Adrenal gland (tissue), 12 donors: ENCODE data around the gene GTSE1. TPM values are rescaled to one million over a fixed set of nuclear protein-coding genes. Genes with fewer than 3 reads are reported as not detected.

ENCODE experiments used
- DNase-seq, 7 donors: peaks; one replicate each; pipeline ENCODE4 v3.0.0-alpha.2; 2019 to 2020
- H3K27ac ChIP-seq, 5 donors: fragments of 200-600 bp; sonication (generic) in 4 of 5; 1 replicate in 3 of 5; 2 replicates in 2 of 5; pipeline versions ENCODE4 v1.5.1 to v1.8.0; 2016 to 2020; ENCODE audit warnings: mild to moderate bottlenecking in 1 of 5
- H3K27me3 ChIP-seq: fragments of 200-600 bp; 2 replicates; pipeline ENCODE4 v1.8.0; 2021
- H3K36me3 ChIP-seq, 2 donors: fragments of 200-600 bp; replicated peaks in 1 of 2; 1 replicate in 1 of 2; 2 replicates in 1 of 2; pipeline versions ENCODE4 v1.5.1 to v1.8.0; 2018 to 2022
- H3K4me1 ChIP-seq, 2 donors: fragments of 200-600 bp; replicated peaks in 1 of 2; 1 replicate in 1 of 2; 2 replicates in 1 of 2; pipeline versions ENCODE4 v1.5.1 to v1.8.0; 2018 to 2021
- H3K4me3 ChIP-seq, 4 donors: fragments of 200-600 bp; sonication (generic) in 3 of 4; one replicate each; pipeline ENCODE4 v1.5.1; 2016 to 2018
- H3K9me3 ChIP-seq, 3 donors: fragments of 200-600 bp; sonication (generic) in 1 of 3; replicated peaks in 1 of 3; 1 replicate in 2 of 3; 2 replicates in 1 of 3; pipeline versions ENCODE4 v1.5.1 to v1.8.0; 2016 to 2021
- POLR2A ChIP-seq, 2 donors: fragments of 450-650 bp; IDR thresholded peaks; one replicate each; pipeline ENCODE4 v1.6.1; 2017; ENCODE audit warnings: antibody characterized with exemption in 2 of 2, mild to moderate bottlenecking in 2 of 2, moderate library complexity in 1 of 2
- WGBS, 4 donors: extraction: QIAGEN DNeasy Blood & Tissue Kit in 2 of 4; methylation state at CpG; one replicate each; pipeline versions ENCODE4 v1.1.5 to v1.1.7; 2013 to 2017; 5-methylcytosine and 5-hydroxymethylcytosine counted together
- intact Hi-C, 2 donors: fragments of 100-400 bp; cut with DNase I; formaldehyde crosslinking; loops; one replicate each; pipeline versions ENCODE4 v1.14.1 to v1.15.0; 2022 to 2023
- polyA plus RNA-seq, 3 donors: library from polyadenylated mRNA; stranded (reverse); fragments of 200-250 nt in 2 of 3; fragments of 350-450 nt in 1 of 3; fragmentation: Illumina TruSeq in 1 of 3; extraction: RNeasy Lipid Tissue Mini Kit (QIAGEN cat#74804) in 1 of 3; gene quantifications; one replicate each; pipeline ENCODE4 v1.2.3, GENCODE V29; 2013 to 2014
- total RNA-seq, 9 donors: library from RNA; depleted of rRNA in 4 of 9; stranded (reverse); fragments of >200 nt in 4 of 9; fragments of 120-200 nt in 1 of 9; fragmentation: NEBNext Ultra II Directional in 1 of 9; extraction: Animal tissue kit (Norgen Biotek cat#: 25700) in 1 of 9; gene quantifications; one replicate each; pipeline versions ENCODE4 v1.1.0 to v1.2.4, GENCODE V29; 2013 to 2023
- TF ChIP-seq, protein P1 (sequence below), 6 experiments: fragments of 450-650 bp in 4 of 6; fragments of 200-600 bp in 2 of 6; sonication (generic) in 1 of 6; IDR thresholded peaks; 1 replicate in 5 of 6; 2 replicates in 1 of 6; pipeline versions ENCODE4 v1.5.1 to v1.8.0; 2016 to 2021; ENCODE audit warnings: antibody characterized with exemption in 6 of 6, mild to moderate bottlenecking in 2 of 6, moderate library complexity in 1 of 6
- donor health status: healthy with polysubstance abuse.
- donor health status: Bipolar disorder and iron deficiency.
- donor health status: DM: yes; HTN: yes; CAD: no.
- donor health status: DM: no; HTN: no; CAD: no.
- donor health status: DM: no; HTN: no; CAD: no.
- donor health status: DM: yes; HTN: yes; CAD: no.

The GTSE1 gene
- total and polyA plus RNA-seq, 12 donors, result 0.06 to 5.7 (median 1.0) TPM

DNA sequence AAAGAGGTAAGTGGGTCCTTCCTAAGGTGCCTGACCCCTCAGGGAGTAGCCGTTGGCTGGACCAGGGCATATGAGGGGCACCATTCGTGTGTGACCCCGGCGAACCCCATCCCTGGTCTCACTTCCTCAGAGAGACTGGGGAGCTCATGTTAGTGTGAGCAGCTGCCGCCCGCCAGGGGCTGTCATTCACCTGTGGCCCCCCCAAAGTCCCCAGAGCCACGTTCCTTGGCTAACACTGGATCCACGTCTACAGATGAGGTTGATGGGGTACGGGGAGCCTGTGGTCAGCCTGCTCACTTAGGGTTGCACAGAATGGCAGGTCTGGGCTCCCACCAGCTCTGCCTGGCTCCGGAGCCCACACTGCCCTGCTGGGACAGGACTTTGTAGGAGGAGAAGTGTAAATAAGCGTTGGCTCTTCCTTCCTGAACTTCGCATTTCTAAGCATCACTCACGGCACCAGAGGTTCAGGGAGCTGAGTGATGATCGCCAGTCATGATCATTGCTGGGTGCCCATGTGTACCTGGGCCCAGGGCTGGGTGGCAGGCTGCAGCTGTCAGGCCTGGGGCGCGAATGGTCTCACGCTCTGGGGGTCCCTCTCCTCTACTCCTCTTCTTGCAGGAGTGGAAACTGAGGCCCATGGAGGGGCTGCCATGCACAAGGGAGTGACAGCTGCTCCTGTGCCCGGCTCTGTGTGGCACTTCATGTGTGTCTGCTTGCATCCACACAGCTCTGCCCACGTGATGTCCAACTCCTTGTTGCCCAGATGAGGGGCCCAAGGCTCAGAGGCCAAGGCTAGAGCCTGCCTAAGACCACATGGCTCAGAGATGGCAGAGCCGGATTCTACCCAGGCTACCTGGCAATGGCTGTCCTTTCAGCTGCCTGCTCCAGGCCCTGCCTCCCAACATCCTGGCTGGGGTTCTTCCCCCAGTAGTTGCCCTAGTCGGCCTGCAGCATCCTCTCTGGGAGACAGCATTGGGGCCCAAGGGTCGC, 17.7 kb upstream of the GTSE1 start:
- peak in 1 of 7 donors; percentile 6 for DNase-seq
- Histone ChIP-seq H3K27me3 (no peaks in the 10 kb centered on the region), H3K4me3 (no peak overlapping the region), H3K9me3 (no peaks in the 10 kb centered on the region), H3K36me3 (peaks cover 0 to 93% of the 10 kb centered on the region in 2 donors), H3K27ac (no peak overlapping the region), H3K4me1 (no peaks in the 10 kb centered on the region)
- intact Hi-C loops, result no loop called here
- 85 to 96% (median 93%) methylated on average over 11 to 22 of the region's 22 CpGs for WGBS, 4 donors
- no peak for TF ChIP-seq POLR2A (IDR thresholded peaks at IDR 0.05)
- TF ChIP-seq, protein P1, sequence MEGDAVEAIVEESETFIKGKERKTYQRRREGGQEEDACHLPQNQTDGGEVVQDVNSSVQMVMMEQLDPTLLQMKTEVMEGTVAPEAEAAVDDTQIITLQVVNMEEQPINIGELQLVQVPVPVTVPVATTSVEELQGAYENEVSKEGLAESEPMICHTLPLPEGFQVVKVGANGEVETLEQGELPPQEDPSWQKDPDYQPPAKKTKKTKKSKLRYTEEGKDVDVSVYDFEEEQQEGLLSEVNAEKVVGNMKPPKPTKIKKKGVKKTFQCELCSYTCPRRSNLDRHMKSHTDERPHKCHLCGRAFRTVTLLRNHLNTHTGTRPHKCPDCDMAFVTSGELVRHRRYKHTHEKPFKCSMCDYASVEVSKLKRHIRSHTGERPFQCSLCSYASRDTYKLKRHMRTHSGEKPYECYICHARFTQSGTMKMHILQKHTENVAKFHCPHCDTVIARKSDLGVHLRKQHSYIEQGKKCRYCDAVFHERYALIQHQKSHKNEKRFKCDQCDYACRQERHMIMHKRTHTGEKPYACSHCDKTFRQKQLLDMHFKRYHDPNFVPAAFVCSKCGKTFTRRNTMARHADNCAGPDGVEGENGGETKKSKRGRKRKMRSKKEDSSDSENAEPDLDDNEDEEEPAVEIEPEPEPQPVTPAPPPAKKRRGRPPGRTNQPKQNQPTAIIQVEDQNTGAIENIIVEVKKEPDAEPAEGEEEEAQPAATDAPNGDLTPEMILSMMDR (IDR thresholded peaks at IDR 0.05), result no peak

- Histone ChIP-seq H3K4me3 (no peak overlapping the region), H3K36me3 (peaks cover 0 to 95% of the 10 kb centered on the region in 2 donors), H3K27me3 (no peaks in the 10 kb centered on the region), H3K27ac (peak overlapping the region in 1 of 5 donors; percentile 32), H3K4me1 (no peaks in the 10 kb centered on the region), H3K9me3 (no peaks in the 10 kb centered on the region)
- TF ChIP-seq POLR2A (IDR thresholded peaks at IDR 0.05), result no peak
- TF ChIP-seq, protein P1 (IDR thresholded peaks at IDR 0.05), result no peak
- intact Hi-C loops, result no loop called here
- peak in 1 of 7 donors; percentile 11 for DNase-seq
- WGBS, 4 donors, result 93 to 98% (median 97%) methylated on average over 5 to 12 of the region's 12 CpGs
Observed at GRCh38 chr22:46280063-46280817, 16.4 kb upstream of the GTSE1 start.

DNA sequence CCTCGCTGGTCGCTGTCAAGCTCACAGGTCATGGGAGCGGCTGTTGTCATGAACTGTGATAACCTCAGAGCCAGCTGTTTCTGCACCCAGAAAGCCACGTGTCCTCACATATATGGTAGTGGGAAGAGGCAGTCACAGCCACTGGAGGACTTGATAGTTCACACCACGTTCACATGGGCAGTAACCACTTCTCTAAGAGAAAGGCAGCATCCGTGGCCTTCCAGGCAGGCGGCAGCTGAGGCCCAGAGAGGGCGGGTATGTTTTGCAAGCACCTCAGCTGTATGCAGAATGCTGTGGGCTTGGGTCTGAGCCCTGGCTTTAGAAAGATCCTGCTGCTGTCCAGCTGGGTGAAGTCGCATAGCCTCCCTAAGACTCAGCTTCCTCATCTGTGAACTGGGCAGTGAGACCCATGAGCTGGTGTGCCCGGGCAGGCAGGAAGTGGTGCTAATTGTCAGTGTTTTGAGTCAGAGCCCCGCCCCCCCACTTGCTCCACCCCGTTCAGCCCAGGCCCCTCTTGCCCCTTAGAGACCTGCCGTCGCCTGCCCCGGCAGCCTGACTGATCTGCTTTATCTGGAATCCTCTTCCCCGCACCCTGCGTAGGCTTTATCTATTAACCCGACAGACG, 15.6 kb upstream of the GTSE1 start:
- 84 to 87% (median 86%) methylated on average over 9 to 19 of the region's 19 CpGs for WGBS, 4 donors
- Histone ChIP-seq H3K9me3 (no peaks in the 10 kb centered on the region), H3K27ac (no peak overlapping the region), H3K36me3 (peaks cover 0 to 95% of the 10 kb centered on the region in 2 donors), H3K4me3 (no peak overlapping the region), H3K27me3 (no peaks in the 10 kb centered on the region), H3K4me1 (no peaks in the 10 kb centered on the region)
- peak in 2 of 7 donors; percentile 46 to 50 for DNase-seq
- TF ChIP-seq, protein P1 (IDR thresholded peaks at IDR 0.05), result no peak
- no peak for TF ChIP-seq POLR2A (IDR thresholded peaks at IDR 0.05)
- intact Hi-C loops, result no loop called here
